NT2/D1 (cell line): ENCODE data around the gene DHH.

ENCODE experiments used
- SUZ12 ChIP-seq: IDR thresholded peaks from 2 replicates; pipeline ENCODE4 v1.6.1; 2011; ENCODE audit not compliant: insufficient read length, insufficient read depth; ENCODE audit errors: extremely low read depth
- YY1 ChIP-seq: IDR thresholded peaks from 2 replicates; pipeline ENCODE4 v1.6.1; 2011; ENCODE audit not compliant: insufficient read length, insufficient read depth
- ZNF274 ChIP-seq: IDR thresholded peaks from 2 replicates; pipeline ENCODE4 v1.6.1; 2011; ENCODE audit warnings: mild to moderate bottlenecking, low read depth, low read length

- TF ChIP-seq YY1 (no peak), ZNF274 (no peak), SUZ12 (no peak)
Observed at GRCh38 chr12:49094160-49094974, at the start of gene DHH.
